Coronary artery (tissue), 2 donors: Measurements from ENCODE around the gene AHI1.

Experiments used
- DNase-seq: peaks from one replicate; pipeline ENCODE4 v3.0.0-alpha.2; 2017; ENCODE audit warnings: low spot score
- H3K27ac ChIP-seq, 2 donors: fragments of 200-600 bp; sonication (generic); one replicate each; pipeline ENCODE4 v1.5.1; 2016 to 2019
- H3K4me3 ChIP-seq: fragments of 200-600 bp; sonication (generic); 2 replicates; pipeline ENCODE4 v1.5.1; 2016; ENCODE audit warnings: mild to moderate bottlenecking, moderate library complexity
- TF ChIP-seq, protein P1 (sequence below): fragments of 200-600 bp; sonication (generic); IDR thresholded peaks from one replicate; pipeline ENCODE4 v1.5.1; 2019; ENCODE audit warnings: antibody characterized with exemption

Gene AHI1

GRCh38 chr6:135434095-135434494, 63.4 kb downstream of the AHI1 start:
- H3K4me3 ChIP-seq, result no peak overlapping the region
- no peak overlapping the region for H3K27ac ChIP-seq
- TF ChIP-seq, protein P1, sequence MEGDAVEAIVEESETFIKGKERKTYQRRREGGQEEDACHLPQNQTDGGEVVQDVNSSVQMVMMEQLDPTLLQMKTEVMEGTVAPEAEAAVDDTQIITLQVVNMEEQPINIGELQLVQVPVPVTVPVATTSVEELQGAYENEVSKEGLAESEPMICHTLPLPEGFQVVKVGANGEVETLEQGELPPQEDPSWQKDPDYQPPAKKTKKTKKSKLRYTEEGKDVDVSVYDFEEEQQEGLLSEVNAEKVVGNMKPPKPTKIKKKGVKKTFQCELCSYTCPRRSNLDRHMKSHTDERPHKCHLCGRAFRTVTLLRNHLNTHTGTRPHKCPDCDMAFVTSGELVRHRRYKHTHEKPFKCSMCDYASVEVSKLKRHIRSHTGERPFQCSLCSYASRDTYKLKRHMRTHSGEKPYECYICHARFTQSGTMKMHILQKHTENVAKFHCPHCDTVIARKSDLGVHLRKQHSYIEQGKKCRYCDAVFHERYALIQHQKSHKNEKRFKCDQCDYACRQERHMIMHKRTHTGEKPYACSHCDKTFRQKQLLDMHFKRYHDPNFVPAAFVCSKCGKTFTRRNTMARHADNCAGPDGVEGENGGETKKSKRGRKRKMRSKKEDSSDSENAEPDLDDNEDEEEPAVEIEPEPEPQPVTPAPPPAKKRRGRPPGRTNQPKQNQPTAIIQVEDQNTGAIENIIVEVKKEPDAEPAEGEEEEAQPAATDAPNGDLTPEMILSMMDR, result no peak
- no peak for DNase-seq

DNA sequence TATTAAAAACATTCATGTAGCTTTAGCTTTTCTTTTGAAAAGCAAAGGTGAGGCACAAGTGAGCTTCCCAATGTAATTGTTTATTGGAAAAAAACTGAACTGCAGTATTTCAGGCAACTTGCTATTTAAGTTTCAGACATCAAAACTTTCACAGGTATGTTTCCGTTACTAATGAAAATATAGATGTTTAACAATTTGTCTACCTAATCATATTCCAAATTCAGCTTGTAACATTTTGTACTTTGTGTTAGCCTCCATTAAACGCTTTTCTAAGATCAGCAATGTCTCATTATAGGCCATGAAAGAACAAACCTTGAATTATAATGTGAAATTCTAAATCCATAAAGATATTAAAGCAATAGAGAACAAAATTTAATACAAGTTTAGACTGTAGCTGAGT, 69.5 kb downstream of the AHI1 start:
- no peak overlapping the region for H3K27ac ChIP-seq
- TF ChIP-seq, protein P1, result no peak
- H3K4me3 ChIP-seq, result no peak overlapping the region
- no peak for DNase-seq

- H3K4me3 ChIP-seq, result no peak overlapping the region
- DNase-seq, result no peak
- TF ChIP-seq, protein P1, result no peak
- H3K27ac ChIP-seq, result no peak overlapping the region
Measured at GRCh38 chr6:135426833-135427232, 70.7 kb downstream of the AHI1 start.

DNA sequence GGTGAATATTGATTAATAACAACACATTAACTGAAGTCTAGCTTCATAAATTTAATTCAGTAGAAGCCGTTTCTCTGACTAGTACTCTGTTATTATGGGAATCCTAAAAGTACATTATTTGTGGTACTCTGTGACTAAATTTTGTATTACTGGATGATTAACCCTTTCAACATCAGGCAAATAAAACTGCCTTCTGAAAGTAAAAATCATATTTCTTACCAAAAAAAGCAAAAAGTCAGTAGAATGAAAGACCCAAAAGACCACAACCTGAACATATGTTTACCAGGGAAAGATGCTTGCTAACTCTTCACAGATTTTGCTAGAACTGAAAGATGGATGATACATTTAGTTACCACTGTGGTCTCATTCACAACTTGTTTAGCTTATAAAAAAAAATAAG, 73.2 kb downstream of the AHI1 start:
- TF ChIP-seq, protein P1, result no peak
- no peak overlapping the region for H3K27ac ChIP-seq
- no peak for DNase-seq
- H3K4me3 ChIP-seq, result no peak overlapping the region

DNA sequence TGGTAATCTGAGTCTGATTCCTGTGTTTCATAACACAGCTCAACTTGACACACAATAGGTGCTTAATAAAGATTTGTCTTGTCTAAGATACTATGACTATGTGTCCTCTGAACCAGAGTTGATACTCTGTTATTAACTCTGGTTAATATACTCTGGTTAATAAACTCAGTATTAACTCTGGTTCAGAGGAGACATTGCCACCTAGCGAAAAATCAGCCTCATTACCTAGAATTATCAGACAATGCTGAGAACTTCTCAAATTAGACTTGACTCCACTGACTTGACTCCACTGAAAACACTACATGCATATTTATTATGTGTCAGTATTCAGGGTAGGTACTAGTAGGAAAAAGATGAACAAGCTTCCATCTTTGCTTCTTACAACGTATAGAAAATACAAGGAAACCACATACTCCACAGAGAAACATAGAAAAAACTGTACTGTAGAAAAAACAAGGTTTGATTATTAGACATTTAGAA, 73.9 kb downstream of the AHI1 start:
- no peak overlapping the region for H3K4me3 ChIP-seq
- TF ChIP-seq, protein P1, result no peak
- no peak overlapping the region for H3K27ac ChIP-seq
- DNase-seq, result no peak

DNA sequence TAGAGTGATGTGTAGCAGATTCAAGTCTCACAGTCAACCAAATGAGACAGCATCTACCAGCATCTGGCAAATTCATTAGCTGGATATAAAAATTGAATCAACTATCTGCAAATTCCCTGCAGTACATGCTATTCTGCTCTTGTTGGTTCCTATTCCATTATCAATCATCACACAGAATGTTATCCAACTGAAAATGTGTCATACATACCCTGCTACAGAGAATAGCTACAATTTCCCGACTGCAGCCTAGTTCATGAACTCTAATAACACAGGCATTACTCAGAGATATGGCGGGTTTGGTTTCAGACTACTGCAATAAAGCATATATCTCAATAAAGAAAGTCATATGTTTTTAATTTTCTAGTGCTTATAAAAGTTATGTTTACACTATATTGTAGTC, 78.4 kb downstream of the AHI1 start:
- TF ChIP-seq, protein P1, result no peak
- DNase-seq, result no peak
- Histone ChIP-seq H3K27ac (no peak overlapping the region), H3K4me3 (no peak overlapping the region)

DNA sequence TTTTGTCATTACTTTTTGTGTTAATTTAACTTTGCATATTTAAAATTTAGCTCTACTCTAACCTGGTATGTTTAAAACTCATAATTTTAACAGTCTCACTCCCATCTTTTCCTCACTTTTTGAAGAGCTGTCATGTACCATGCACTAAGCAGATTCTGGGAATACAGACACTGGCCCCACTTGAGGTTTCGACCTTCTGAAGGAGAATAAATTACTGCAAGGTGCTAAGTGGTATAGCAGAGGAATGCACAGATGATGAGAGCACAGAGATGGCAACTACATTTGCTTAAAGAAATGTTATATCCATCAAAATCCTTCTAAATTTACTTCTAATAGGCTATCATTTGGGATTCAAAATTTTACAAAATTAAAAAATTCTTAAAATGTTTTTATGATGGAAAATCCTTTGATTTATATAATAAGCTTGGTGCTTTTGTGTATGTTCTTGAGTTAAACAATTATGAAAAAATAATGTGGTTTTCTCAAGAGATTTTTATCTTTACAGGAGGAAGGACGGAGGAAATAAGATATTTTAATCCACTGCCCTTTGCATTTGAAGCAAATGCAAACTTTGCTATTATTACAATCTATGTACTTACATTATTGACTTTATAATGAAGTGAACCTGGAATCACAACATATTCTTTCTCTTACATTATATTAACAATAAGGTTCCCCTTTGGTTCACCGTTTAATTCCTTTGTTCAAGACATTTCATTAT, 79.3 kb downstream of the AHI1 start:
- TF ChIP-seq, protein P1, result no peak

More for the DNA sequence above, 79.3 kb downstream of the AHI1 start:
- DNase-seq, result no peak
- H3K27ac ChIP-seq, result no peak overlapping the region
- H3K4me3 ChIP-seq, result no peak overlapping the region
